Tibial nerve (tissue), 4 donors: ENCODE measurements around the gene OR2B2. TPM values are rescaled to one million over a fixed set of nuclear protein-coding genes. Genes with fewer than 3 reads are reported as not detected.

ENCODE experiments used
- DNase-seq, 2 donors: peaks; one replicate each; pipeline ENCODE4 v3.0.0-alpha.2; 2019; ENCODE audit warnings: low spot score in 2 of 2
- H3K27ac ChIP-seq, 4 donors: fragments of 200-600 bp; sonication (generic) in 3 of 4; one replicate each; pipeline ENCODE4 v1.5.1; 2017 to 2019; ENCODE audit warnings: mild to moderate bottlenecking in 1 of 4
- H3K27me3 ChIP-seq, 2 donors: fragments of 200-600 bp; sonication (generic) in 1 of 2; one replicate each; pipeline versions ENCODE4 v1.5.1 to v1.6.0; 2017 to 2019
- H3K36me3 ChIP-seq, 3 donors: fragments of 200-600 bp; sonication (generic); one replicate each; pipeline ENCODE4 v1.5.1; 2018 to 2019
- H3K4me1 ChIP-seq, 4 donors: fragments of 200-600 bp; sonication (generic) in 3 of 4; one replicate each; pipeline ENCODE4 v1.5.1; 2017 to 2019
- H3K4me3 ChIP-seq, 4 donors: fragments of 200-600 bp; sonication (generic) in 3 of 4; one replicate each; pipeline ENCODE4 v1.5.1; 2017 to 2019; ENCODE audit warnings: mild to moderate bottlenecking in 1 of 4, moderate library complexity in 1 of 4
- H3K9me3 ChIP-seq, 4 donors: fragments of 200-600 bp; sonication (generic) in 3 of 4; one replicate each; pipeline ENCODE4 v1.5.1; 2017 to 2019
- CTCF ChIP-seq, 5 experiments: fragments of 200-600 bp in 3 of 5; fragments of 450-650 bp in 2 of 5; sonication (generic) in 3 of 5; IDR thresholded peaks; one replicate each; pipeline ENCODE4 v1.5.1; 2016 to 2019; ENCODE audit warnings: antibody characterized with exemption in 5 of 5, mild to moderate bottlenecking in 3 of 5, moderate library complexity in 2 of 5
- EP300 ChIP-seq, 2 donors: sonication (generic); formaldehyde crosslinking; IDR thresholded peaks; one replicate each; pipeline ENCODE4 v1.6.1; 2017; ENCODE audit warnings: antibody characterized with exemption in 2 of 2, mild to moderate bottlenecking in 1 of 2
- POLR2A ChIP-seq, 2 donors: fragments of 450-650 bp; IDR thresholded peaks; one replicate each; pipeline ENCODE4 v1.6.1; 2017; ENCODE audit warnings: antibody characterized with exemption in 2 of 2, mild to moderate bottlenecking in 2 of 2, moderate library complexity in 2 of 2
- WGBS, 2 donors: methylation state at CpG; one replicate each; pipeline ENCODE4 v1.1.5; 2018; 5-methylcytosine and 5-hydroxymethylcytosine counted together
- total RNA-seq, 4 donors: library from RNA; depleted of rRNA; stranded (reverse); fragments of >200 nt; gene quantifications; one replicate each; pipeline ENCODE4 v1.1.0, GENCODE V29; 2016

Gene OR2B2
- total RNA-seq, 4 donors from 2014 or later: not detected

GRCh38 chr6:27896398-27896796, 15.8 kb downstream of the OR2B2 start:
- WGBS, 2 donors: 85 to 90% methylated on average over 4 of the region's 4 CpGs
- Histone ChIP-seq H3K27ac (no peak overlapping the region), H3K27me3 (peaks cover 0 to 11% of the 10 kb centered on the region in 2 donors), H3K4me1 (peaks cover 0 to 28% (median 4%) of the 10 kb centered on the region in 4 donors), H3K9me3 (no peaks in the 10 kb centered on the region), H3K4me3 (no peak overlapping the region), H3K36me3 (no peaks in the 10 kb centered on the region)
- no peak for DNase-seq
- TF ChIP-seq EP300 (IDR thresholded peaks at IDR 0.05) (no peak), POLR2A (IDR thresholded peaks at IDR 0.05) (no peak)

- Histone ChIP-seq H3K4me3 (peak overlapping the region; percentile 54 to 82 (median 66)), H3K27me3 (peaks cover 0 to 24% of the 10 kb centered on the region in 2 donors), H3K27ac (peak overlapping the region; percentile 78 to 94 (median 84)), H3K4me1 (peaks cover 0 to 40% (median 7%) of the 10 kb centered on the region in 4 donors), H3K9me3 (no peaks in the 10 kb centered on the region), H3K36me3 (no peaks in the 10 kb centered on the region)
- peak in 1 of 2 donors; percentile 60 for DNase-seq
- WGBS, 2 donors: 0% methylated on average over 28 of the region's 28 CpGs
- peak; percentile 76 to 86 (median 81) for TF ChIP-seq CTCF (IDR thresholded peaks at IDR 0.05)
- TF ChIP-seq EP300 (IDR thresholded peaks at IDR 0.05): peak in 1 of 2 donors; percentile 82
- TF ChIP-seq POLR2A (IDR thresholded peaks at IDR 0.05): peak in 1 of 2 donors; percentile 41
These were observed 17.1 kb downstream of the OR2B2 start for GRCh38 chr6:27894839-27895762.

- Histone ChIP-seq H3K36me3 (no peaks in the 10 kb centered on the region), H3K27ac (peak overlapping the region; percentile 78 to 94 (median 84)), H3K4me1 (peaks cover 0 to 41% (median 8%) of the 10 kb centered on the region in 4 donors), H3K9me3 (no peaks in the 10 kb centered on the region), H3K4me3 (peak overlapping the region; percentile 54 to 82 (median 66)), H3K27me3 (peaks cover 0 to 34% of the 10 kb centered on the region in 2 donors)
- WGBS, 2 donors: 0 to 1% methylated on average over 48 of the region's 48 CpGs
- peak; percentile 76 to 86 for DNase-seq
- TF ChIP-seq CTCF (IDR thresholded peaks at IDR 0.05): no peak
- peak in 1 of 2 donors; percentile 74 for TF ChIP-seq EP300 (IDR thresholded peaks at IDR 0.05)
- TF ChIP-seq POLR2A (IDR thresholded peaks at IDR 0.05): no peak
These were observed 18.1 kb downstream of the OR2B2 start for GRCh38 chr6:27893836-27894807.

- H3K4me1 ChIP-seq: peaks cover 0 to 41% (median 8%) of the 10 kb centered on the region in 4 donors
- H3K36me3 ChIP-seq: no peaks in the 10 kb centered on the region
- H3K27ac ChIP-seq: peak overlapping the region in 3 of 4 donors; percentile 65 to 94 (median 80)
- TF ChIP-seq POLR2A (IDR thresholded peaks at IDR 0.05) (peak; percentile 53 to 72), EP300 (IDR thresholded peaks at IDR 0.05) (peak; percentile 13 to 90), CTCF (IDR thresholded peaks at IDR 0.05) (no peak)
- WGBS, 2 donors: 0% methylated on average over 38 to 40 of the region's 41 CpGs
- peaks cover 0 to 43% of the 10 kb centered on the region in 2 donors for H3K27me3 ChIP-seq
- DNase-seq: peak; percentile 41 to 42
- no peaks in the 10 kb centered on the region for H3K9me3 ChIP-seq
- H3K4me3 ChIP-seq: peak overlapping the region; percentile 54 to 82 (median 66)
These were observed 18.9 kb downstream of the OR2B2 start for GRCh38 chr6:27893059-27893835.
